Vagina (tissue), 2 donors: ENCODE measurements around the gene NSUN6. TPM values are rescaled to one million over a fixed set of nuclear protein-coding genes. Genes with fewer than 3 reads are reported as not detected.

ENCODE experiments used
- DNase-seq, 2 donors: peaks; one replicate each; pipeline ENCODE4 v3.0.0-alpha.2; 2017; ENCODE audit errors: extremely low spot score in 2 of 2
- H3K27ac ChIP-seq: fragments of 200-600 bp; sonication (generic); one replicate; pipeline ENCODE4 v1.5.1; 2019
- H3K27me3 ChIP-seq: fragments of 200-600 bp; sonication (generic); one replicate; pipeline ENCODE4 v1.5.1; 2019
- H3K36me3 ChIP-seq, 2 donors: fragments of 200-600 bp; sonication (generic); one replicate each; pipeline ENCODE4 v1.5.1; 2017 to 2019
- H3K4me1 ChIP-seq: fragments of 200-600 bp; sonication (generic); one replicate; pipeline ENCODE4 v1.5.1; 2019
- H3K4me3 ChIP-seq, 2 donors: fragments of 200-600 bp; sonication (generic); 1 replicate in 1 of 2; 2 replicates in 1 of 2; pipeline ENCODE4 v1.5.1; 2016 to 2019
- H3K9me3 ChIP-seq: fragments of 200-600 bp; sonication (generic); one replicate; pipeline ENCODE4 v1.5.1; 2019
- CTCF ChIP-seq, 3 experiments: fragments of 450-650 bp in 2 of 3; fragments of 200-600 bp in 1 of 3; sonication (generic) in 1 of 3; IDR thresholded peaks; one replicate each; pipeline ENCODE4 v1.5.1; 2017 to 2019; ENCODE audit warnings: antibody characterized with exemption in 3 of 3, mild to moderate bottlenecking in 2 of 3, moderate library complexity in 2 of 3
- POLR2A ChIP-seq, 2 donors: fragments of 450-650 bp; IDR thresholded peaks; one replicate each; pipeline ENCODE4 v1.6.1; 2017; ENCODE audit warnings: antibody characterized with exemption in 2 of 2, mild to moderate bottlenecking in 2 of 2, moderate library complexity in 2 of 2
- POLR2AphosphoS5 ChIP-seq, 2 donors: sonication (generic); formaldehyde crosslinking; IDR thresholded peaks; one replicate each; pipeline ENCODE4 v1.9.0; 2017; ENCODE audit warnings: antibody characterized with exemption in 2 of 2, mild to moderate bottlenecking in 2 of 2, low read depth in 1 of 2; ENCODE audit not compliant: insufficient read depth in 1 of 2
- intact Hi-C: fragments of 100-400 bp; cut with DNase I; formaldehyde crosslinking; loops from one replicate; pipeline ENCODE4 v1.15.1; 2023
- total RNA-seq: library from RNA; depleted of rRNA; stranded (reverse); fragments of >200 nt; gene quantifications from one replicate; pipeline ENCODE4 v1.2.3, GENCODE V29; 2016

The NSUN6 gene
- total RNA-seq, 1 donor from 2014 or later = 11.5 TPM

- H3K27me3 ChIP-seq = no peaks in the 10 kb centered on the region
Observed at GRCh38 chr10:18687195-18687594, 35.8 kb upstream of the NSUN6 start.

GRCh38 chr10:18685555-18685954 is 34.2 kb upstream of the NSUN6 start:
- DNase-seq = no peak
- intact Hi-C loops = no loop called here

More at GRCh38 chr10:18687195-18687594, 35.8 kb upstream of the NSUN6 start:
- Histone ChIP-seq H3K27ac (no peak overlapping the region), H3K4me1 (no peaks in the 10 kb centered on the region), H3K9me3 (no peaks in the 10 kb centered on the region), H3K4me3 (no peak overlapping the region), H3K36me3 (no peaks in the 10 kb centered on the region)
- DNase-seq = no peak
- intact Hi-C loops = no loop called here
- TF ChIP-seq CTCF (IDR thresholded peaks at IDR 0.05) = no peak
- TF ChIP-seq POLR2AphosphoS5 (IDR thresholded peaks at IDR 0.05; ENCODE audit: insufficient read depth in 1 of 2, low read depth in 1 of 2) = no peak
- no peak for TF ChIP-seq POLR2A (IDR thresholded peaks at IDR 0.05)

GRCh38 chr10:18684953-18685352 is 33.6 kb upstream of the NSUN6 start:
- intact Hi-C loops = no loop called here
- TF ChIP-seq CTCF (IDR thresholded peaks at IDR 0.05) (no peak), POLR2AphosphoS5 (IDR thresholded peaks at IDR 0.05; ENCODE audit: insufficient read depth in 1 of 2, low read depth in 1 of 2) (no peak), POLR2A (IDR thresholded peaks at IDR 0.05) (no peak)
- Histone ChIP-seq H3K4me3 (no peak overlapping the region), H3K36me3 (no peaks in the 10 kb centered on the region), H3K27ac (no peak overlapping the region), H3K4me1 (no peaks in the 10 kb centered on the region), H3K9me3 (no peaks in the 10 kb centered on the region), H3K27me3 (no peaks in the 10 kb centered on the region)
- DNase-seq = no peak

More at GRCh38 chr10:18685555-18685954, 34.2 kb upstream of the NSUN6 start:
- H3K9me3 ChIP-seq = no peaks in the 10 kb centered on the region
- H3K4me1 ChIP-seq = no peaks in the 10 kb centered on the region
- H3K36me3 ChIP-seq = no peaks in the 10 kb centered on the region
- TF ChIP-seq POLR2AphosphoS5 (IDR thresholded peaks at IDR 0.05; ENCODE audit: insufficient read depth in 1 of 2, low read depth in 1 of 2) (no peak), POLR2A (IDR thresholded peaks at IDR 0.05) (no peak), CTCF (IDR thresholded peaks at IDR 0.05) (no peak)
- H3K4me3 ChIP-seq = no peak overlapping the region
- H3K27me3 ChIP-seq = no peaks in the 10 kb centered on the region
- H3K27ac ChIP-seq = no peak overlapping the region

GRCh38 chr10:18684416-18684815 is 33.0 kb upstream of the NSUN6 start:
- no peak overlapping the region for H3K27ac ChIP-seq
- H3K9me3 ChIP-seq = no peaks in the 10 kb centered on the region
- H3K4me1 ChIP-seq = no peaks in the 10 kb centered on the region
- no peak for DNase-seq
- no peaks in the 10 kb centered on the region for H3K27me3 ChIP-seq
- TF ChIP-seq CTCF (IDR thresholded peaks at IDR 0.05) (no peak), POLR2AphosphoS5 (IDR thresholded peaks at IDR 0.05; ENCODE audit: insufficient read depth in 1 of 2, low read depth in 1 of 2) (no peak), POLR2A (IDR thresholded peaks at IDR 0.05) (no peak)
- intact Hi-C loops = no loop called here
- no peaks in the 10 kb centered on the region for H3K36me3 ChIP-seq
- no peak overlapping the region for H3K4me3 ChIP-seq

GRCh38 chr10:18683427-18683826 is 32.0 kb upstream of the NSUN6 start:
- DNase-seq = no peak
- no peaks in the 10 kb centered on the region for H3K4me1 ChIP-seq
- no peaks in the 10 kb centered on the region for H3K9me3 ChIP-seq
- no peak overlapping the region for H3K27ac ChIP-seq
- intact Hi-C loops = no loop called here
- H3K4me3 ChIP-seq = no peak overlapping the region
- no peak for TF ChIP-seq CTCF (IDR thresholded peaks at IDR 0.05)
- TF ChIP-seq POLR2AphosphoS5 (IDR thresholded peaks at IDR 0.05; ENCODE audit: insufficient read depth in 1 of 2, low read depth in 1 of 2) = no peak
- no peak for TF ChIP-seq POLR2A (IDR thresholded peaks at IDR 0.05)
- H3K36me3 ChIP-seq = peaks cover 0 to 3% of the 10 kb centered on the region in 2 donors
- H3K27me3 ChIP-seq = no peaks in the 10 kb centered on the region
